Fibroblast of skin of right biceps (primary cell): ENCODE data around the gene NEURL1.

Experiments used
- DNase-seq: peaks from one replicate; pipeline ENCODE4 v3.0.0-alpha.2; 2013

Gene NEURL1

DNA sequence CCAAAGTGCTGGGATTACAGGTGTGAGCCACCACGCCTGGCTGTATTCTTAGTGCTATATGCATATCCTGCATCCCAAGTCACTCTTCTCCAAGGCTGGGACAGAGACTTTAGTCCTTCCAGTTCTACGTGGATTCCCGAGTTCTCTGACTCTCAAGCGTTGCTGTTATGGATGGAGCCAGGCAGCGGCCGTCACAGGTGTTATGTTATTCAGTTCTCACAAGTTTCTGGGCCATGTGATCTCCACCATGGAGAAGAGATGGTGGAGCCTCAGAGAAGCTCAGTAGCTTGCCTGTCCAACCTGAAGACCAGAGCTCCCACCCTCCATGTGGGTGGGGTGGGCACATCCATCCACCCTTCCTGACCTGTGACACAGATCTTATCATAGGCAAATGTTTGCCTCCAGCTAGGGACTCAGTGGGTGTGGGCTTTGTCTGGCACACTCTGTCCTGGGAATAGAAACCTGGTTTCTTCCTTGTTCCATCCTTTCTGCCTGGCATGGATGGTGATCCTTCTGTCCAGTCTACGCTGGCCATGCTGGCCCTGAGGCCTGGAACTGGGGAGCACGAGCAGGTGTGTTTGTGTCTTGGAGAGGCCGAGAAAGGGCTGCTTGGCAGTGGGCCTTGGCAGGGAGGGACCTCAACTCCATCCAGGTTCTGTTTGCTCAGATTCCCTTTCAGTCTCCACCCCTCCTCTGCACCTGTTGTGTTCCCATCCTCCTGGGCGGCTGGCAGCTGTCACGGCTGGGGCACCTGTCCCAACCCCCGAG lies 55.3 kb downstream of the NEURL1 start:
- DNase-seq: no peak

DNA sequence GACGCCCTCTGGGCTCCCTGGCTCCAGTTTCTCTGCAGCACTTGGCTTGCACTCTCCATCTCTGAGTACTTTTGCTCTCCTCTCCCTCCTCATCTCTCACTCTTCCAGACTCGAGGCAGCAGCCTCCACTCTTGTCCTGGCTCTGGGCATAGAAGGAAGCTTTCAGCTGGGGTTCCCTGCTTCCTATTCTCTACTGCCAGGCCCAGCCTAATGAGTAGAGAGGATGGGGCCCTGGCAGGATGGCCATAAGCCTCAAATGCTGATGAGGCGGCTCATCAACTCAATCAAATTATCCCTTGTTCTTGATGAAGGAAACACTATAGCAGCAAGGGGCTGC lies 55.8 kb downstream of the NEURL1 start:
- DNase-seq: no peak

DNA sequence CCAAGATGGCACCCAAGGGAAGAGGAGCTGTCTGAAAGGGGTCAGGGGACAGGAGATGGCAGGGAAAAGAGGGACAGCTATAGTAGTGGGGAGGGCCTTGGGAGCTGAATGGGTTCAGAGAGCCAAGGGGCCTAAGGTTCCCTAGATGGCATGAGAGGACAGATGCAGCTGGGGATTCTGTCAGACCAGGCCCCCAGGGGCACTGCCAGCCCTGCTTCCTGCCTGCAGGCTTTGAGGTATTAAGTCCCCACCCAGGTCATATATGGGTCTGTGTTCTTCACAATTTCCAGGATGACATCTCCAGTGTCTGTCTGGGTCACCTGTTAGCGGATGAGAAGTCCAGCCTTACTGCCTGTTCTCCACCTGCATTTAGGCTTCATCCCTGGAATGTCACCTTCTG lies 56.7 kb downstream of the NEURL1 start:
- DNase-seq: no peak

DNA sequence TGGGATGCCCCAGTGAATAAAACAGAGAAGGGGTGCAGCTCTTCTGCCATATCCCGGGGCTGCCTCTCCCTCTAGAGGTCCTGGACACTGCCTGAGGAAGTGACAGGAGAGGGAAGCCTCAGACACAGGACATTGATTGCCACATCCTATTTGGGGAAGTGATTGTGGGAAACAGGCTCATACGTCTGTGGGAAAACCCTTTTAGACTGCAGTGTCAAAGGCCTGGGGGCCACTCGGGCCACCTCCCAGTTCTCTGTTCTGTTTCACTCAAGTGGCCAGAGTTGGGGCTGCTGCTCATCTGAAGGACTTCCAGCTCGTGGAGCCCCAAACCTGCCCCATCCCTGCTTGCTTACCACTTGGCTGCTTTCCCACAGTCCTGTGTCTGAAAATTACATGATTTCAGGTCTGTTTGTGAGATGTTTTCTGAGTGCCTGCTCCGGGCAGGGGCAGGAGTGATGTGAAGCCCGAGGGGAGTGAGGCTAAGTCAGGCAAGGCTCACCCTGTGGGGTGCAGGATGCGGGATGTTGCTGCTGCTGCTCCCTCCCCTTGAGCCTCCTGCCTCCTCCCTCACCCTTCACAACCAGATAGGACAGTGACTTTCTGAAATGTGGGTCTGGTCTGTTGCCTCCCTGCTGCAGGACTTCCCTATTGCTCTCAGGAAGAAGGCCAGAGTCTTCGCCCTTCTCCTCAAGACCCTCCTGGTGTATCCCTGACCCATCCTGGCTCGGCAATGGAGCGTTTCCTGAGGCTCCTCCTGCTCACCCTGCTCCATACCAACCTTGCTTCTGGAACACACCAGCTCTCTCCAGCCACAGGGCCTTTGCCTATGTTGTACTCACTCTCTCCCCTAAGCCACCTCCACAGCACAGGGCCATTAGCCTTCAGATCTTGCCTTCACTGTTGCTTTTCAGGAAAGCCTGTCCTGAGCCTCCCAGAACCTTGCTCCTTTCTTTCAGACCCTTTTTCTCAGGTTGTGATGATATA lies 58.4 kb downstream of the NEURL1 start:
- no peak for DNase-seq

DNA sequence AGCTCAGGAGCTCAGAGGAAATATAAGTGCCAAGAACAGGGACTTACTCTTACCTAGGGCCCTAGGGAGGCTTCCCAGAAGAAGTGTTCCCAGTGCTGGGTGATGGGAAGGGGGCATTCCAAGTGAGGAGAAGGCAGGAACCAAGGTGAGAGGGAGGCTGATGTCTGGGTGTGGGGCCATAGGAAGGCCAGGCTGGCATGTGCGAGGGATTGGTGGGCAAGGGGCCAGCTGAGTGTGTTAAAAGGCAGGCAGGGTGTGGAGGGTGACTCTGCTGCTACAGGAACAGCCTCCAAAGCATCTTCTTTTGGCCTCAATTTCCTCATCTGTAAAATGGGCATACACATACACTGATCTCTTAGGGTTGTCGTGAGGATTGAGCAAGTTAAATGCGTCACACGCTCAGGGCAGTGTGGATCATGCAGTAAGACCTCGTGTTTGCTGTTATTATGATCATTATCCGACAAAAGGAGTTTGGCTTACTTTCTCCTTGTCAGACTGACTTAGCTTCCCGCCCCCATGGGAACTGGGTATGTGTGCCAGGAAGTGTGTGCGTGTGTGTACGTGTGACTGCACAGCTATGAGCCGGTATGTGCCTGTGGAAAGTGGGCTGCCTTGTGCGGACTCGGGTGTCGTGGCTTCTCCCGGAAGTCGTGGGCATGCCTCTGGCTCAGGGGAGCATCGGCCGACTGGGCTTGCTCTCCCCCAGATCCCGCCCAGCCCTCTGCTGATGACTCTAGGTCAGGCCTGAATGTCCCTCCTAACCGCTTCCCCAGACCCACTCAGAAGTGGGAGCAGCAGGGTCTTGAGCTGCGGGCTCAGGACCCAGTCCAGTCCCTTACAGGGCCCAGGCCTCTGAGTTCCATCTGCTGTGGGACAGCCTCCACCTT lies 59.6 kb downstream of the NEURL1 start:
- DNase-seq: no peak

DNA sequence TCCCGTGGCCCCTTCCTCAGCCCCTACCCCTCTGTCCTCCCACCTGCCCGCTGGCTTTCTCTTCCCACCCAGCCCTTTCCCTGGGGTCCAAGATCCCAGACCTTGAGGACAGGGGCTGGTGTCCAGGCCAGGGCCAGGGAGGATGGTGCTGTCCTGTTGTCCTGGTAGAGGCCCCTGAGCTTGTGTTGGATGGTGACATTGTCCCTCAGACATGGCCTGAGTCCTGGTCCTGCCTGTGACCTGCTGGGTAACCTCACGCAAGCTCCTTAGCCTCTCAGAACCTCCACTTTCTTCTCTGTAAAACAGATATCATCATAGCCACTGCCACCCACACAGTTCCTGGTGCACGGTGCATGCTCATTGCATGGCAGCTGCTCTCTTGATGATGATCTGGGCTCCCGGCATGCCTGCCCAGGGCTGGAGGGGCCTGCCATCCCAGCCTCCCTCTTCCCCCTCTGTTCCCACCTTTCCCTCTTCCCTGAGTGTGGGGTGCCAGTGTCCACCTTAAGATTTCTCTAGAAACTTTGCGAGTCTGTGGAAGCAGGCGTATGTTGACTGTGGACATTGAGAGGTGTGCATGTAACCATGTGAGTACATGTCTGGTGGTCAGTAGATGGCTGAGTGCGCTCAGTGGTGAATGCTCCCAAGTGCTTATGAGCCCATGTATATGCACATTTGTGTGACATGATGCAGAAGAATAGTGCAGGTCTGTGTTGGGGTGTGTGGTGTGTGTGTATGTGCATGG lies 60.4 kb downstream of the NEURL1 start:
- no peak for DNase-seq

DNA sequence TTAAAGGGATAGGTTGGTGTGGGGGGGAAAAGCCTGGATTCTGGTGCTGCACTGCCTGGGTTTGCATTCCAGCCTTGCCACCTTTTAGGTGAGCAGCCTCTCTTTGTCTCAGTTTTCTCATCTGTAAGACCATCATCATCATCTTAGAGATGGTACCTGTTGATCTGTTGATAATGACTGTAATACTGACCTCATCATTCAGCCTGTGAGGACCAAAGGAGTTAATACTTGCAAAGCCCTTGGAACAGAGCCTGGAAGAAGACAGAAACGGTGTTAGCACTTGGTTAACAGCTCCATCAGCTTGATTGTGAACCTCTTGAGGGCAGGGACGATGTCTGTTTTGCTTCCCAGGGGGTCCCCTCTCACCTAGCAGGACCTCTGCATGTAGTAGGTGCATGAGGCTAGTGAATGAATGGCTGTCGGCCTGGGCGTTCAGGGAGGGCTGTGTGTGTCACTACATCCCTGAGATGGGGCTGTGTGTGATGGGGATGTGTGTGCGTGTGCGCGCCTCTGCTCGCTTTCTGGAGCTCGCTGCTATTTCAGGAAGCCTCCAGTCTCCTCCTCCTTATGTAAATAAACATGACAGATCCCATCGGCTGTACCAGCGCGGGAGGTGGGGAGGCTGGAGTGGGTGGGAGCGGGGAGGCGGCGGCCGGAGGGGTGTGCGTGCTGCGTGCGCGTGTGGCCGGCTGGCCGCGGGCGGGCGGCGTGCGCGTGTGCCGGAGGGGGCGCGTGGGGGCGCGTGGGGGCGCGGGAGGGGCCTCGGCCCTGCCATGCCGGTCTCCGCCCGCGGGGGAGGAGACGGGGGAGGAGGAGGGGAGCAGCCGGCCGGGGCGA lies 61.2 kb downstream of the NEURL1 start:
- peak; percentile 68 for DNase-seq

DNA sequence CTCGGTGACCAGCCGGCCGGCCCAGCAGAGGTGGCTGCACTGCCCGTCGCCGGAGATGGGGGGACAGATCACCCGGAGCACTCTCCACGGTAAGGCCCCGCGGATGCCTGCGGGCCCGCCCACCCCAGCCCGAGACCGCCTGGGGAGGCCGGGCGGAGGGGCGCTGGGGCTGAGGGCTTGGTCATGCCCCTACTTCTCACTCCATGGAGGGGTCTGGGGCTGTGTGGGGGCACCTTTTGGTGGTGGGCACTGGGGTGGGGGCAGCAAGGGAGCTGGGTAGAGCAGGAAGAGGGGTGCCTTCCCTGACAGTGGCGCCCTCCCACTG lies 61.8 kb downstream of the NEURL1 start:
- no peak for DNase-seq

DNA sequence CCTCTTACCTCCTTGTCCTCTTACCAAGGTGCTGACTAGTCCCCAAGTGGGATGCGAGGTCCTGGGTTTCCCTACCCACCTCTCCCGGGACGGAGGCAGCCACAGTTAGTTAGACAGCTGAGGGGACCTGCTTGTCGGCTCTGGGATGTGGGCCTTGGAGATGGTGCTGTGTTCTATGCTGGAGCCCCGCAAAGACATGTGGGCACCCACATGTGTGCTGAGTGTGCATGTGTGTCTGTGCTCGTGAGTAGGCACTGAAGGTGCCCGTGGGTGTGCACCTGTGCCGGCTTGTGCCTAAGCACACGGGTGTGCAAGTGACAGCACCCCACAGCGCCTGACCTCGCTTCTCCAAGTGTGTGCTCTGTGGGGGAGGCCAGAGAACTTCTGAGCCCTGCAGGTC lies 62.2 kb downstream of the NEURL1 start:
- no peak for DNase-seq

DNA sequence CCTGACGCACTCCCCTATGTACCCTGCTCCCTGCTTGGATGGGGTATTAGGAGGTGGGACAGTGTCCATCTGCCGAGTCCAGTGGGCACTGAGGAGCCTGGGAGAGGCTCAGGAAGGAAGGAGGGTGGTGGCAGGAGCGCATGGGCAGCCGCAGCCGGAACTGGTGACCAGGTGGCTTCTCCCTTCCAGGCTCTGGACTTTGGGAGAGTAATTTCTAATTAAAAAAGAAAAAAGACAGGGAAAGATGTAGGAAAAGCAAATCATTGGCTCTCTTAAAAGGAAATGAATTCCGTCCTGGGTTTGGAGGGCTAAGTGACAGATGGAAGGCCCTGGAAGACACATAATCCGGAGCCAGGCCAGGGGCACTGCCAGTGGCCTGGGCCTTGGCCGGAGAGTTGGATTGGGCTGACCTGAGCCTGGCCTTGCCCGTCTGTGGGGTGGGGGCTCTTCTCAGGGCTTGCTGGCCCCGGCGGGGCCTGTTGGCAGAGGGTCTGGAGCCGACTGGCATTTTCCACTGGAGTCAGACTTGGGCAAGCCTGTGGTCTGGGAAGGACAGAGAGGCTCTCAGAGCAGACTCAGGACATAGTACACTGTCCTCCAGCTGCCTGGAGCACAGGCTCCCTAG lies 63.0 kb downstream of the NEURL1 start:
- no peak for DNase-seq

DNA sequence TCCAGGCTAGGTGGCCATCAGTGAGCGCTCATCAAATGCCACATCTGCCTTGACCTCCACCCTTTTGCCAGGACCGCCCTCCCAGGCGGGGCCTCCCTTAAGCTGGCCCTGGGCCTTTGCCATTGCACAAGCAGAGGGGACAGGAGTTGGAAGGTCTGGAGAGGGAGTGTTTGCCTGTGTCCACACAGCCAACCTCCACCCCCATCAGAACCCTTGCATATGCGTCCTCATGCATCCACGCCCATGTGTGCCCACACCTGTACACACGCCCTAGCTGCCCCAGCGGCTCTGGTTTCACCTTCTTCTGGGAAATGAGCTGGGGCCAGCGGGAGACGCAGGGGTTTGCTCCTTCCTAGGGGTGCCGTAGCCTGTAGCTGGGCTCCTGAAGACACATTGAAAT lies 64.0 kb downstream of the NEURL1 start:
- no peak for DNase-seq

DNA sequence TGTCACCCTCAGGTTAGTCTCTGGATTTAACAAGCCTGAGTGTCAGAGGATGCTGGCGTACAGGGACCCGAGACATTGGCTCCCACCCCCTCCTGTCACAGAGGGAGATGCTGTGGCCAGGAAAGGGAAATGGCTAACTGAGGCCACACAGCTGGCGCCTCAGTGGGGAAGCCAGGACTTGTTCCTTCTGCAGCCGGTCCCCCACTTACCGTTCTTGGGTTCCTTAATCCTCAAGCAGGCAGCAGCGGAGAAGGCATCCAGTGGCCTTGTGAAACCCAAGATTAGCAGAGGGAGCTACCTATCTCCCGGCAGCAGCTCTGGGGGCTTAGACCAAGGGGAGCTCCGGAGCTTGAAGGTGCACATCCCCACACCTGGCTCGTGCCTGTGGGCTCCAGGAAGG lies 65.4 kb downstream of the NEURL1 start:
- DNase-seq: no peak

DNA sequence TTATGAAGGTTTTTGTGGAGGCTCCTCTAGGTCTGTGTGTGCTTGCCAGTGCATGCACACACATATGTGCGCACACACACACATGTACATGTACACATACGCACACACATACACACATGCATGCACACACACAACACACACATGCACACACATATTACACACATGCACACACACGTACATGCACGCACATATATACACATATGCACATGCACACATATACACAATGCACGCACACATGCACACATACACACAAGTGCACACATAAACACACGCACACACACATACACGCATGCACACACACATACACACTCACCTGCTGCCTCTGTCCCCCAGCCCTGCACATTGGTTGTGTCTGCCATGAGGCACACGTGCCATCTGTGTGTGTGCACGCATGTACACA lies 66.3 kb downstream of the NEURL1 start:
- DNase-seq: no peak

DNA sequence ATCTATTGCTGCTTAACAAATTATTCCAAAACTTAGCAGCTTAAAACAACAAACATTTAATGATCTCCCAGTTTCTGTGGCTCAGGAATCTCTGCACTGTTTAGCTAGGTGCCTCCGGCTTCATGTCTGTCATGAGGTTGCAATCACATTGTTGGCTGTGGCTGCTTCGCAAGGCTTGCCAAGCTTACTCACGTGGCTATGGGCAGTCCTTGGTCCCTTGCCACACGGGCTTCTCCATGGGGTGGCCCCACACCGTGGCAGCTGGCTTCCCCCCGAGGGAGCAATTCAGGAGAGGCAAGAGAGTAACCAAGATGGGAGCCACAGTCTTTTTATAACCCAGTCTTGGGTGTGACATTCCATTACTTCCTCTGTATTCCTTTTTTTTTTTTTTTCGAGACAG lies 67.4 kb downstream of the NEURL1 start:
- no peak for DNase-seq

DNA sequence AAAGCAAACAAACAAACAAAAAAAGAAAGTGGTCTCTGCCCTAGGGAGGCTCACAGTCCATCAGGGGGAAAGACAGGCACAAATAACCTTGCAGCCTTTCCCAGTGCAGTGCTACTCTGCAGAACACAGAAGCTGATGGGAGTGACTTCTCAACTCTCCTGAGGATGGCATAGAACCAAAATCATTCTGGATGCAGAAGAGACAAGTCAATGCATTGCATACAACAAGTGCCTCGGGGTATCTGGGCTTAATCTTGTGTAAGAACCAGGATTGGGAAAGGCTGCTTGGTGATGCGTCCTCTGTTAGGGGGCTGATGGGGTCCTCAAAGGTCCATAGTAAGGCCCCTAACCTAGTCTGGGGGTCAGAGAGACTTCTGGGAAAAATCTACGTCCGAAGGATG lies 68.9 kb downstream of the NEURL1 start:
- no peak for DNase-seq

DNA sequence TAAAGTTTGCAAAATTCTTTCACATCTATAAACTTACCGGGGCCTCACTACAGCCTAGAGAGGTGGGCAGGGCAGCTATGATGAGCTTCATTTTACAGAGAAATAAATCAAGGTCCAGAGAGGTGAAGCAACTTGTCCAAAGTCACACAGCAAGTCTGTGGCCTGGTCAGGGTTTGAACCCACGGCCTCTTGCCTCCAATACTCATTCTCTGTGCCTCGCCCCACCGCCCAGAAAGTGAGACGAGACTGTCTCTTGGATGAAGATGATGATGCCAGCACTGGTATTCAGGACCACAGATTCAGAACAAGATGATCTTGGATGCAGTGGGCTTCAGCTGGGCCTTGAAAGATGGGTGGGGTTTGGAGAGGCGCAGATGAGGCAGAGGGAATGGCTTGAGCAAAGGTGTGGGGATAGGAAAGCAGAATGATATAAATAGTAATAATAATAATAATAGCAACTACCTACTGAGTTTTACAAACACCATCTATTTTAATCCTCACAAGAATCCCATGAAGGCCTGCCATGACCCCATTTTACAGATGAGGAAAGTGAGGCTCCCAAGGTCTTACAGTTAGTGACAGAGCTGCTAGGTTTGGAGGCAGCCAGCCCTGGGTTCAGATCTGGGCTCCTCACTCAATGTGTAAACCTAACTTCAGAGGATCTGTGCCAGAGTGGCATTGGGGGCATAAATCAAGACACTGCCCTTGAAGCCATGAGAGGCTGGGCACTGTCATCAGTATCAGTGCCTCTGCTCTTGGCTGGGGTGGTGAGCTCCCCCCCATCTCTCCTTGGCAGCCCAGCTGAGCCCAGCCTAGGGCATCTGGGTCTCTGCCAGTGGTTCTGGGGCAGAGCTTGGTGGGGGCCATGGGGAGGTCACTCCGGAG lies 70.0 kb downstream of the NEURL1 start:
- DNase-seq: no peak

DNA sequence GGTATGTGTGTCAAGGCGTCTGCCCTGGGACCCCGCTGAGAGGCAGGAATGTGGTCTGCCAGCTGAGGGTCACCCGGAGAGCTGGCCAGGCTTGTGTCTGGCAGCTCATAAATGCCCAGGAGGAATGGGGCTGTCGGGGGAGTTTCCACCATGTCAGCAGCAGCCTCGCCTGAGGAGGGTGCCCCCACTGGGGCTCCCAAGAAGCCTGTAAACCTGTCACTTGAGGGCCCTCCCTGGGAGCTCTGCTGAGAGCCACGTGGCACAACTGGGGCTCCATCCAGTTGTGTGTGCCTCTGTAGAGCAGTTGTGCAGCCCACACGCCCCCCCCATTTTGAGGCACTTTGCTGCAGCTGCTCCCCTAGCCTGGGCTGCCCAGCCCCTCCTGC lies 70.6 kb downstream of the NEURL1 start:
- DNase-seq: no peak

DNA sequence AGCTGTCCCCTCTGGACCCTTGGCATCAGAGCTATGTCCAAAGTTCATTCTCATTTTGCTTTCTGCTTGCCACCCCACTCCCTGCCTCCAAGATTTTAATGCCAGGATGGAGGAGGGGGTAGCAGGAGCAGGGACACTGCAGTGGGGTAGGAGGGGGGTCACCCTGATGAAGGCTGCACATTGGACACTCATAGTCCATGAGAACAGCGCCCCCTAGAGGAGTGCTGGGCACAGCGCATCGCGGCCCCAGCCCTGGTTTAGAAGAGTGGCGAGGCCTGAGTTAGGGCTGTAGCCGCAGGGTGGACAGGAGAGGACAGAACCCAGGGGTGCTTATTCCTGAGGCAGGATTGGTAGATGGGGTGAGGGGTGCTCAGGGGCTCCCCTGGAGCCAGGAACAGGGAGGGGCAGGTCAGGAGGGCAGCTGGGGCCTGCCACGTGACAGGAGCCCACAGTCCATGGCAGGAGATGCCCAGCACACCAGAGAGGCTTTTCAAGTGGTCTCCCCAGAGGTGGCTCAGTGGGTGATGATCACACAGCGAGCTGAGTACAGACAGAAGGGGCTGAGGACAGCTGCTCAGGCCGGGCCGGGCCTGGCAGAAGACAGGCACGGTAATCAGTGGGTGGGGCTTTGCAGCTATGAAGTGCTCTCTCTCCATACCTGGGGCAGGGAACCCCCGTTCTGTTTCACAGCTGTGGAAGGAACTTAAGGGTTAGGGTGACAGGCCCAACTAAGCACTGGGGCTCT lies 71.4 kb downstream of the NEURL1 start:
- peak; percentile 10 for DNase-seq

DNA sequence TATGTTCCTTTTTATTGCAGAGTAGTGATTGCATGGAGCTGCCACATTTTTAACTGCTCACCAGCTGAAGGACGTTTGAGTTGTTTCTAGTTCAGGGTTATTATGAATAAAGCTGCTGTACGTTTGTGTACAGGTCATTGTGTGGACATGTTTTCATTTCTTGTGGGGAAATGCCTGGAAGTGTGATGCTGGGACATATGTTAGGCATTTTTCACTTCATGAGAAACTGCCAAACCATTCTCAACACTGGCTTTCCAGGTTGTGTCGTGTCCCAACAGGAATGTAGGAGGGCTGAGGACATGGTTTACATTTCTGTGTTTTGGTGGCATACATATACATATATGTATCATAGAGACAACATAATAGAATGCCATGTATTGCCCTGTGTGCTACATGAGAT lies 73.0 kb downstream of the NEURL1 start:
- DNase-seq: peak; percentile 23
